Inferior parietal cortex (tissue), 1 donor: ENCODE results near the gene CD34.
"Not testable (repeated sequence)": the region's sequence is repeated elsewhere in the genome, so short reads cannot be mapped to it uniquely, and the experiment has no call there.

ENCODE experiments used
- DNase-seq: peaks from one replicate; pipeline ENCODE4 v3.0.0-alpha.2; 2016; ENCODE audit errors: extremely low spot score

Gene CD34

DNA sequence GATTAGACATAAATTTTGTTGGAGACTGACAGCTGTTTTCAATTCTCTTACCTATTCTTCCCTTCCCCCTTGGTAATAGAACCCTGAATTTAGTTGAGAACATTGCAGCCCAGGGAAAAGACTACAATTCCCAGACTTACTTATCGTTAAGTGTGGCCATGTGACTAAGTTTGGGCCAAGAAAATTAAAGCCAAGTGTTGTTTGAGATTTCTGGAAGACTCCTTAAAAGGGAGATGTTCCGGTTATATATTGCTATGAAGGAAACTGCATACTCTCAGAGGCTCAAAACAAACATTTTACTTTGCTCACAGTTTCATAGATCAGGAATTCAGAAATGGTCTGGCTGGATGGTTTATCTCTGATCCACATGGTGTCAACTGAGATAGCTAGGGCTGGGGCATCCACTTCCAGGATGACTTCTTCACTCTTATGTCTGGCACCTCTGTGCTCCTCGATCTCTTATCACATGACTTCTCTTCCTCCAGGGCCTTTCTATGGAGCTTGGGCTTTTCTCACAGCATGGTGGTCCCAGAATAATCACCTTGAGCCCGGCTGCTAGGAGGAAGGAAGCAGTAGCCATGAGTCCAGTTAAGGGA, 22.4 kb upstream of the CD34 start:
- DNase-seq = no peak

DNA sequence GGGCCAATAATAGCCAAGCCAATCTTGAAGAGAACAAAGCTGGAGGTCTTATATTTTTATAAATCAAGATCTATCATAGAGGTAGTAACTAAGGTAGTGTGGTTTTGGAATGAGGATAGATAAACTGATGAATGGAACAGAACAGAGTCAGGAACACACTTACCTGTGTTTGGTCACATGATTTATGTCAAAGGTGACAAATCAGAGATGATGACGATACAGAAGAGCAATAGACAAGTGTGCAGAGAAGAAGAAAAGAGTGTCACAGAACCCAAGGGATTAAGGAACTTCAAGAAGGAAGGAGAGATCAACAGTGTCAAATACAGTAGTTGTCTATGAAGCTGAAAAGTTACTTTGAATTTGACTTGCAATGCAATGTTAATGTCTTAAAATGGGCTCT, 16.1 kb upstream of the CD34 start:
- no peak for DNase-seq

- not testable (repeated sequence) for DNase-seq
These were observed 15.0 kb upstream of the CD34 start for GRCh38 chr1:207925969-207926368.

DNA sequence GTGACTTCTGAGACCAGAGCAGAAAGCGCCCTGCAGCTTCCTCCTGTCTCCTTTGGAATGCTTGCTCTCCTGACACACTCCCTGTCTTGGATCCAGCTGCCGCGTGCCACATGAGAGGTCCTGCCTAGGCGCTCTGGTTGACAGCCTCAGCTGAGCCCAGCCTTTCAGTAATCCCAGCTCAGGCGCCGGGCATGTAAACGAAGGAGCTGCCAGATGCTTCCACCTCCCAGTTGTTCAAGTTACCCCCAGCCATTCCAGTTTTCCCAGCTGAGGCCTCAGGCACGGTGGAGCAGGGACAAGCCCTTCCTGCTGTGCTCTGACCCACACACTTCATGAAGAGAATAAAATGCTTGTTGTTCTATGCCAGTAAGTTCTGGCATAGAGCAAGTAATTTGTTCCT, 14.3 kb upstream of the CD34 start:
- DNase-seq = no peak

GRCh38 chr1:207923561-207923960, 12.6 kb upstream of the CD34 start:
- no peak for DNase-seq

GRCh38 chr1:207923121-207923520, 12.2 kb upstream of the CD34 start:
- no peak for DNase-seq

DNA sequence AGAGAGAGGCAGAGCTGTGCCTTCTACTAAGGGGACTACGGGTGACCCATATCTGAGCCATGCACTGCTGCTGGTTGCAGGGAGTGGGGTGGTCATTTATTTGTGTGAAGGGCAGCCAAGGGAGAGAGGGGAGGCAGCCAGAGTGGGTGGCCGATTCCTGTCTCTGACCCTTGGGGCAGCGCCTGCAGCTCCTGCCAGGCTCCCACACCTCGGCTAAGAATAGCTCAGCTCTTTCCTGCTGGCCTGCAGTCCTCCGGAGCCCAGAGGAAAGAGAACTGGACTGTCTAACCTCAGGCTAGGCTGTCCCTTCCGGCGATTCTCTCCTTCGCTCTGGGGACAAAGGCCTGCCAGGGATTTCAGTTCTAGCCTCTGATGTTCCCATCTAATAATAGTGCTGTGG, 11.6 kb upstream of the CD34 start:
- no peak for DNase-seq

DNA sequence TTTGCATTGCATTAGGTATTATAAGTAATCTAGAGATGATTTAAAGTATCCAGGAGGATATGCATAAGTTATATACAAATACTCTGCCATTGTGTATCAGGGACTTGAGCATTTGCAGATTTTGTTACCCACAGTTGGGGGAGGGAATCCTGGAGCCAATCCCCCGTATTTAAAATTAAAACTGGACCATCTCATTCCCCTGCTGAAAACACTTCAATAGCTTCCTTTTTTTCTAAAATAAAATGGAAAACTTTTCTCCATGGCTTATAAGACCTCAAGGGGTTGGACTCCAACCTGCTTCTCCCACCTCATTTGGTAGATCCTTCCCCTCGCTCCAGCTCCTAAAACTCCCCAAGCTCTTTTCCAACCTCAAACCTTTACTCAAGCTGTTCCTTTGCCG, 10.4 kb upstream of the CD34 start:
- no peak for DNase-seq

GRCh38 chr1:207920444-207921021, 9.6 kb upstream of the CD34 start:
- no peak for DNase-seq

DNA sequence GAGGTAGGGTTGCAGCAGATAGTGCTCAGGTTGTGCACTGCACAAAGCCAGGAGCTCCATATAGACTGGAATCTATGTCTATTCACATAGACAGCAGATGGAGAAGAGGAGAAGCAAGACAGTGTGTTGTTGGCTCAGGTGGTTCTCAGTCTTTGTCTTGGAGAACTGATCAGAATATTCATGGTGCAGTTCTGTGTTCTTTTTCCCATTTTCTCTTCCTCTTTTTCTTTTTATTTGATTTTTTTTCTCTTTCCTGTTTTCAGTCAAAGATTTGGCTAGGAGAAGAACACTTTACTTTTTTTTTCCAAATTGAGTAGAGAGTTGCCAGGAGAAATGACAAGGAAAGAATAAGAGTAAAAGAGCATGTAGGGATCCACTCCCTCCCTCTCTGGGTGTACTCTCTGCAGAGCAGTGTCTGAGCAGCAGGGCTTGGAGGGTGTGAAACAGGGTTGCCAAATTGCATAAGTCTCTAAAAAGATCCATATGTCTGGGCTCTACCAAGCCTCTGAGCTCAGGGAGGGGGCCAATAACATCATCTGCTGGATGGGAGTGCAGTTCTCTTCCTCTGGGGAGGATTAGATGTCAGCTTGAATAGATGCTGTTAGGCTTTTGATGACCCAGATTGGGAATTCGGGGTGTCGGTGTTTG, 8.7 kb upstream of the CD34 start:
- DNase-seq = no peak

GRCh38 chr1:207918581-207918980, 7.7 kb upstream of the CD34 start:
- DNase-seq = no peak

GRCh38 chr1:207918011-207918410, 7.1 kb upstream of the CD34 start:
- no peak for DNase-seq

GRCh38 chr1:207917080-207917479, 6.2 kb upstream of the CD34 start:
- DNase-seq = no peak

DNA sequence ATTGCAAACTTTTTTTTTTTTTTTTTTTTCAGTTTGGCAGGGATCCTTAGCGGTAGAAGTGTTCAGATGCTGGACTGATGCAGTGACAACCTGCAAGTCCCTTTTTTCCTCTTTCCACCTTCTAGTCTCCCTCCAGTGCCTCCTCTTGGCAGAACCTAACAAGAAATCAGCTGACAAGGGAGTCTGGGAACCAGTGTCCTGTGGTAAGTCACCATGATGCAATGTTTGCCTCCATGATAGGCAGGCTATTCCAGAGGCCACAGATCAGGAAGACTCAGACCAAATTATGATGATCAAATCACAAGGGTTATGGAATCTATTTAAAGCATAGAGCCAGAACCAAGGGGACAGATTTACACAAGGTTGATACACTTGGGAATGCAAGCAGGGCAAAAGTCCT, 3.0 kb upstream of the CD34 start:
- no peak for DNase-seq

GRCh38 chr1:207911856-207912760, 1.2 kb upstream of the CD34 start:
- DNase-seq = no peak

DNA sequence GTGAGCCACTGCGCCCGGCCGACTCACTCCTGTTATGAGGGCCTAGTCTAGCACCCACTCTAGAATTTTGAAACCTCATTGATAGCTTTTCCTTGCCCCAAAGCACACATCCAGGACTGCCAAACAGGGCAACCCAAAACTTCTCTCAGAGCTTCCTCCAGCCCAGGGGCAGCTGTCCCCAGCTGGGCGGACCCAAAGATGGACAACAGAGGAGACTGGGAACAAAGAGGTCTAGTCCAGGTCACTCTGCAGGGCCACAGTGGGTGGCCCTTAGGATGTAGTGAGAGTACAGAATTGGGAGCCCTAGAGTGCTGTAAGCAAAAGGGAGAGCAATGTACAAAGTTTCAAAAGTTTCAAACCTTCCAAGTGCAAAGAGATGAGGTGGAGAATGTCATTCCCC, 1.2 kb downstream of the CD34 start:
- DNase-seq = no peak

DNA sequence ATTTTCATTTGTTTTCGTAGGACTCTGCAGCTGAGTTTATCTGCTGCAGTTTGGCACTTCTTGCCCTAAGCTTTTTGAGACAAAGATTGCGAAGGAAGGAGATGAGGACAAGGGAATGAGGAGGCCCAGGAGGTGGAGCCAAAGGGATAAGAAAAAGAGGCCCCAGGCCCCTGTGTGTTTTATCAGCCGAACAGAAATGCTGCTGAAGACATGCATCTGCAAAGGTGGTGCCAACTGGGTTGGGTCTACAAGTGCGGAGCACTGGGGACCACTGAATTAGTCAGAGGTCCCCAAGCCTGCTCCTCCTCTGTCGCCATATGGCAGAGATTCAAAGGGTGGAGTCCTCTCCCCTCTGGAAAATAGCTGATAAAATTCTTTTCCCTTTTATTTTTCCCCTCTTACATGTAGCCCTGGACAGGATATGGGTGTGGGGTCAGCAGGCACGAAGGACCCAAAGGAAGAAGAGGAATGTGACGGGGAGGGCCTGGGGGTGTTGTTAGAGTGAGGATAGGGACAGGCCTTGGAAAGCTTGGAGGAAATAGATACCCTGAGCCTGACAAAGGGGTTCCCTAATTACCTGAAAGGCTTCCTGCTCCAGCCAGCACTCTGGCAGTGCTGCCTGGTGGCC, 2.7 kb downstream of the CD34 start:
- DNase-seq = no peak

- DNase-seq = no peak
These were observed 6.5 kb downstream of the CD34 start for GRCh38 chr1:207904391-207904790.

DNA sequence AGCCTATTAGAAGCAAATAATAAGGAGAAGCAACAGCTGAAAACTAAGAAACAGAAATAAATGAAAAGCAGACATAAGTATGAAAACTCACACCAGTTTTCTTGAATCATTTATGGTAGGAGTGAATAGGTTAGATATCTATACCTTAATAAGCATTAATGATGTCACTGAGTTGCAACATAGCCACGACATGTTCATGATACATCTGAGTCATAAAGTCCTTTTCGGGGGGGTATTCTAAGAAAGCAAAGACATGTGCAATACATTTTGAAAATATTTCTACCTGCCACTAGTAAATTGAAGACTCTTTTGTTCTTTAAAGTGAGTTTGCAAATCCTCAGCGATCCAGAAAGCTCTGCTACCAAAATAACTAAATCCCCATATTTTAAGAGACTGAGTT, 7.2 kb downstream of the CD34 start:
- DNase-seq = no peak

- no peak for DNase-seq
These were observed 7.9 kb downstream of the CD34 start for GRCh38 chr1:207903053-207903452.

- DNase-seq = no peak
These were observed 8.4 kb downstream of the CD34 start for GRCh38 chr1:207902566-207902965.

DNA sequence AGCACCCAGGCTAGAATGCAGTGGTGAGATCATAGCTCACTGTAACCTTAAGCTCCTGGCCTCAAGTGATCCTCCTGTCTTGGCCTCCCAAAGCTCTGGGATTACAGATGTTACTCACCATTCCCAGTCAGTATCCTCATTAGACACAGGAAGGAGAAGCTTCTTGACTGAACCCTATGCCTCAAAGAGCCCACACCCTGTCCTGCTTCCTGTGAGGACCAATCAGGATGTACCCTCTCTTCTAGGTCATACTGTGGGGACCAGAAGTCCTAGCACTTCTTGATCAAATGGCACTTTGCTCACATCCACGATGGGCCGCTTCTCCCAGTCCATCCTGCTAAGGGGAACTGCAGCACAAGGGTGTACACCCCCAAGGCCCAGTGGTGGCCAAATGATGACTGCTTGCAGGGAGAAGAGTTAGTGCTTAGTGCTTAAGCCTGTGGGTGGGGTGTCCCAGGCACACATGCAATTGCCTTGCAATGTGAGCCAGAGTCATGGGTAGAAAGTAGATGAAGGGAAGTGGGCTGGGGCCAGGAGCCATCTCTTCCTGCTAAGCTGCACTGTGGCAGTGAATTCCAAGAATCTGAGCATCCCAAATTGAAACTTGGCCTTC, 9.8 kb downstream of the CD34 start:
- DNase-seq = no peak
